Fibroblast of lung (primary cell): ENCODE measurements around the gene WDR7.

Experiments
- CTCF ChIP-seq, 2 donors: IDR thresholded peaks in 1 of 2; conservative IDR thresholded peaks in 1 of 2; 1 replicate in 1 of 2; 2 replicates in 1 of 2; pipeline ENCODE4 v1.5.1; 2011 to 2012; ENCODE audit warnings: low read length in 2 of 2, control low read depth in 1 of 2, inconsistent platforms in 1 of 2, low read depth in 1 of 2, mild to moderate bottlenecking in 1 of 2
- EZH2 ChIP-seq: IDR thresholded peaks from 2 replicates; pipeline ENCODE4 v1.5.1; 2012; ENCODE audit warnings: low read length, control low read depth, mild to moderate bottlenecking; ENCODE audit errors: missing control alignments

GRCh38 chr18:56984731-56985130 lies 333.6 kb downstream of the WDR7 start:
- TF ChIP-seq CTCF (conservative IDR thresholded peaks at IDR 0.05 in 1 of 2, IDR thresholded peaks at IDR 0.05 in 1 of 2; ENCODE audit: low read depth in 1 of 2, low read length in 2 of 2) (no peak), EZH2 (no peak)
